Activated CD8-positive, alpha-beta memory T cell treated with anti-CD3 and anti-CD28 coated beads for 48 hours (primary cell): ENCODE data around the gene KLF11.

Experiments used
- DNase-seq, 3 experiments: peaks; one replicate each; pipeline ENCODE4 v3.0.0-alpha.2; 2020; ENCODE audit warnings: low read depth in 2 of 3, low spot score in 2 of 3

The KLF11 gene

GRCh38 chr2:10041711-10042110 is 1.6 kb upstream of the KLF11 start:
- DNase-seq: no peak

- no peak for DNase-seq
Observed at GRCh38 chr2:10042301-10043161, 819 bp upstream of the KLF11 start.

GRCh38 chr2:10043906-10044601 is 704 bp downstream of the KLF11 start:
- DNase-seq: peak; percentile 70 to 88 (median 74)

GRCh38 chr2:10045561-10046355 is 2.4 kb downstream of the KLF11 start:
- DNase-seq: no peak

GRCh38 chr2:10046931-10047330 is 3.6 kb downstream of the KLF11 start:
- no peak for DNase-seq

- DNase-seq: no peak
Observed at GRCh38 chr2:10047616-10048500, 4.5 kb downstream of the KLF11 start.

GRCh38 chr2:10048501-10049171 is 5.3 kb downstream of the KLF11 start:
- no peak for DNase-seq

GRCh38 chr2:10052216-10052615 is 8.9 kb downstream of the KLF11 start:
- DNase-seq: no peak

- DNase-seq: no peak
Observed at GRCh38 chr2:10053351-10053750, 10.0 kb downstream of the KLF11 start.

- no peak for DNase-seq
Observed at GRCh38 chr2:10054424-10054823, 11.1 kb downstream of the KLF11 start.

- no peak for DNase-seq
Observed at GRCh38 chr2:10054976-10055375, 11.6 kb downstream of the KLF11 start.

GRCh38 chr2:10056439-10056838 is 13.1 kb downstream of the KLF11 start:
- no peak for DNase-seq

- DNase-seq: no peak
Observed at GRCh38 chr2:10057231-10058107, 14.1 kb downstream of the KLF11 start.

GRCh38 chr2:10058251-10059015 is 15.1 kb downstream of the KLF11 start:
- DNase-seq: no peak

- DNase-seq: no peak
Observed at GRCh38 chr2:10059016-10059351, 15.6 kb downstream of the KLF11 start.

- no peak for DNase-seq
Observed at GRCh38 chr2:10059552-10060335, 16.4 kb downstream of the KLF11 start.

GRCh38 chr2:10061221-10061925 is 18.0 kb downstream of the KLF11 start:
- no peak for DNase-seq
